ENCODE results near the gene LYAR.

DNA sequence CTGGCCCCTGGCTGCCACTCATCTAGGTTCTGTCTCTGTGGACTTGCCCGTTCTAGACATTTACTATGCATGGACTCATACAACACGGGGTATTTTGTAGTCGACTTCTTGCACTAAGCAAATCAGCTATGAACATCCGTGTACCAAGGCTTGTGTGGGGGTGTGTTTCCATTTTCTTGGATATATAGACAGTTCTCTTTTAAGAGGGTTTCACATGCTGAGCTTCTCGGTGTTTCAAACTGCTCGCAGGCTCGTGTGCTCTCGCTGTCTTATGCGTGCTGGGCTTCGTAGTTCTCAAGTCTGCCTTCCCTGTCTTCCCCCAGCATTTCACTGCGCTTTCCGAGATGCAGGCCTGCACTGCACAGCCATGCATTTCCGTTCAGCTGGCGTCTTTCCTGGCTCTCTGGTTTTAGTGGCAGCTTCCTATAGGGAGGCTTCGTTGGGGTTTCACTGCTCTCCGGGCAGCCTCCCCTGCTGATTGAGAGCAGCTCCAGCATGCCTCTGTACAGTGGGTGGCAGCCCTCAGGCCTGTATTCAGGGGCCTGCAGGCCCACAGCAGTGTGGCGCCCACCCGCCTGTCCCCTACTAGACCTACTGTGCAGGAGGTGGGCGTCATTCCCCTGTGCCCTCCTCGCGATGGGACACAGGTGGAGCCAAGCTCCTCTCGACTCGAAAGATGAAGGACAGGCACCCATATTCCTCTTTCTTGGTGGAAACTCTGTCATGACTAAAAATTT, 27.7 kb upstream of the LYAR start:
- TF ChIP-seq, protein P1, sequence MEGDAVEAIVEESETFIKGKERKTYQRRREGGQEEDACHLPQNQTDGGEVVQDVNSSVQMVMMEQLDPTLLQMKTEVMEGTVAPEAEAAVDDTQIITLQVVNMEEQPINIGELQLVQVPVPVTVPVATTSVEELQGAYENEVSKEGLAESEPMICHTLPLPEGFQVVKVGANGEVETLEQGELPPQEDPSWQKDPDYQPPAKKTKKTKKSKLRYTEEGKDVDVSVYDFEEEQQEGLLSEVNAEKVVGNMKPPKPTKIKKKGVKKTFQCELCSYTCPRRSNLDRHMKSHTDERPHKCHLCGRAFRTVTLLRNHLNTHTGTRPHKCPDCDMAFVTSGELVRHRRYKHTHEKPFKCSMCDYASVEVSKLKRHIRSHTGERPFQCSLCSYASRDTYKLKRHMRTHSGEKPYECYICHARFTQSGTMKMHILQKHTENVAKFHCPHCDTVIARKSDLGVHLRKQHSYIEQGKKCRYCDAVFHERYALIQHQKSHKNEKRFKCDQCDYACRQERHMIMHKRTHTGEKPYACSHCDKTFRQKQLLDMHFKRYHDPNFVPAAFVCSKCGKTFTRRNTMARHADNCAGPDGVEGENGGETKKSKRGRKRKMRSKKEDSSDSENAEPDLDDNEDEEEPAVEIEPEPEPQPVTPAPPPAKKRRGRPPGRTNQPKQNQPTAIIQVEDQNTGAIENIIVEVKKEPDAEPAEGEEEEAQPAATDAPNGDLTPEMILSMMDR (conservative IDR thresholded peaks at IDR 0.05), result no peak
- TF ChIP-seq EZH2 (IDR thresholded peaks at IDR 0.05; ENCODE audit: low read depth), result no peak
